ENCODE data around the gene SLC17A7.

GRCh38 chr19:49432141-49433073 lies 8.9 kb downstream of the SLC17A7 start:
- no peak for TF ChIP-seq CTCF (tag by site-specific recombination; IDR thresholded peaks at IDR 0.05)
- TF ChIP-seq ZNF112 (tag by site-specific recombination; IDR thresholded peaks at IDR 0.05), result no peak
- TF ChIP-seq, protein P1, sequence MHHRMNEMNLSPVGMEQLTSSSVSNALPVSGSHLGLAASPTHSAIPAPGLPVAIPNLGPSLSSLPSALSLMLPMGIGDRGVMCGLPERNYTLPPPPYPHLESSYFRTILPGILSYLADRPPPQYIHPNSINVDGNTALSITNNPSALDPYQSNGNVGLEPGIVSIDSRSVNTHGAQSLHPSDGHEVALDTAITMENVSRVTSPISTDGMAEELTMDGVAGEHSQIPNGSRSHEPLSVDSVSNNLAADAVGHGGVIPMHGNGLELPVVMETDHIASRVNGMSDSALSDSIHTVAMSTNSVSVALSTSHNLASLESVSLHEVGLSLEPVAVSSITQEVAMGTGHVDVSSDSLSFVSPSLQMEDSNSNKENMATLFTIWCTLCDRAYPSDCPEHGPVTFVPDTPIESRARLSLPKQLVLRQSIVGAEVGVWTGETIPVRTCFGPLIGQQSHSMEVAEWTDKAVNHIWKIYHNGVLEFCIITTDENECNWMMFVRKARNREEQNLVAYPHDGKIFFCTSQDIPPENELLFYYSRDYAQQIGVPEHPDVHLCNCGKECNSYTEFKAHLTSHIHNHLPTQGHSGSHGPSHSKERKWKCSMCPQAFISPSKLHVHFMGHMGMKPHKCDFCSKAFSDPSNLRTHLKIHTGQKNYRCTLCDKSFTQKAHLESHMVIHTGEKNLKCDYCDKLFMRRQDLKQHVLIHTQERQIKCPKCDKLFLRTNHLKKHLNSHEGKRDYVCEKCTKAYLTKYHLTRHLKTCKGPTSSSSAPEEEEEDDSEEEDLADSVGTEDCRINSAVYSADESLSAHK (tag by site-specific recombination; IDR thresholded peaks at IDR 0.05), result no peak
- no peak for TF ChIP-seq ZNF610 (tag by site-specific recombination; IDR thresholded peaks at IDR 0.05; ENCODE audit: borderline replicate concordance)
- TF ChIP-seq ZNF629 (tag by site-specific recombination; IDR thresholded peaks at IDR 0.05), result no peak
- no peak for TF ChIP-seq KLF9 (tag by site-specific recombination; IDR thresholded peaks at IDR 0.05; ENCODE audit: low read depth)
- TF ChIP-seq ZNF274 (IDR thresholded peaks at IDR 0.05; ENCODE audit: low read length), result no peak
- TF ChIP-seq ZNF274 (tag by site-specific recombination; IDR thresholded peaks at IDR 0.05; ENCODE audit: borderline replicate concordance), result no peak
- TF ChIP-seq ZNF776 (tag by site-specific recombination; IDR thresholded peaks at IDR 0.05; ENCODE audit: borderline replicate concordance), result no peak
- TF ChIP-seq ZNF24 (tag by site-specific recombination; IDR thresholded peaks at IDR 0.05), result no peak
- TF ChIP-seq ZNF660 (tag by site-specific recombination; IDR thresholded peaks at IDR 0.05), result no peak
- no peak for TF ChIP-seq ZIC2 (tag by site-specific recombination; IDR thresholded peaks at IDR 0.05)

Data from HEK293 (cell line).